RWPE2 (cell line): ENCODE measurements around the gene TSFM.

Source experiments
- ATAC-seq: fragments of 200-7000 bp; cut with Tn5 transposase; 3 replicates; pipeline ENCODE4 v1.9.1; 2021; ENCODE audit warnings: low read depth
- DNase-seq: peaks from one replicate; pipeline ENCODE4 v3.0.0-alpha.2; 2020; ENCODE audit warnings: low spot score
- H3K27ac ChIP-seq: fragments of 450-650 bp; 2 replicates; pipeline ENCODE4 v1.5.1; 2017; ENCODE audit warnings: mild to moderate bottlenecking; ENCODE audit not compliant: poor library complexity, severe bottlenecking
- H3K27me3 ChIP-seq: fragments of 250-450 bp; sonication (Bioruptor Pico); 2 replicates; pipeline ENCODE4 v1.5.1; 2021; ENCODE audit warnings: mild to moderate bottlenecking, moderate library complexity; ENCODE audit not compliant: insufficient read depth, poor library complexity, severe bottlenecking
- H3K36me3 ChIP-seq: fragments of 250-450 bp; sonication (Bioruptor Pico); 2 replicates; pipeline ENCODE4 v1.5.1; 2020; ENCODE audit warnings: low read depth, mild to moderate bottlenecking, moderate library complexity
- H3K4me1 ChIP-seq: fragments of 250-450 bp; sonication (Bioruptor Pico); 2 replicates; pipeline ENCODE4 v1.5.1; 2021; ENCODE audit warnings: mild to moderate bottlenecking, moderate library complexity; ENCODE audit not compliant: insufficient read depth, poor library complexity, severe bottlenecking
- H3K4me3 ChIP-seq: fragments of 250-450 bp; sonication (Bioruptor Pico); 2 replicates; pipeline ENCODE4 v1.5.1; 2021; ENCODE audit warnings: mild to moderate bottlenecking, moderate library complexity; ENCODE audit not compliant: severe bottlenecking
- H3K9me3 ChIP-seq: fragments of 250-450 bp; sonication (Bioruptor Pico); 2 replicates; pipeline ENCODE4 v1.5.1; 2021; ENCODE audit warnings: mild to moderate bottlenecking, moderate library complexity; ENCODE audit not compliant: severe bottlenecking
- TF ChIP-seq, protein P1 (sequence below): fragments of 450-650 bp; IDR thresholded peaks from one replicate; pipeline ENCODE4 v1.5.1; 2017; ENCODE audit warnings: mild to moderate bottlenecking, moderate library complexity; ENCODE audit not compliant: poor library complexity, severe bottlenecking

The TSFM gene

DNA sequence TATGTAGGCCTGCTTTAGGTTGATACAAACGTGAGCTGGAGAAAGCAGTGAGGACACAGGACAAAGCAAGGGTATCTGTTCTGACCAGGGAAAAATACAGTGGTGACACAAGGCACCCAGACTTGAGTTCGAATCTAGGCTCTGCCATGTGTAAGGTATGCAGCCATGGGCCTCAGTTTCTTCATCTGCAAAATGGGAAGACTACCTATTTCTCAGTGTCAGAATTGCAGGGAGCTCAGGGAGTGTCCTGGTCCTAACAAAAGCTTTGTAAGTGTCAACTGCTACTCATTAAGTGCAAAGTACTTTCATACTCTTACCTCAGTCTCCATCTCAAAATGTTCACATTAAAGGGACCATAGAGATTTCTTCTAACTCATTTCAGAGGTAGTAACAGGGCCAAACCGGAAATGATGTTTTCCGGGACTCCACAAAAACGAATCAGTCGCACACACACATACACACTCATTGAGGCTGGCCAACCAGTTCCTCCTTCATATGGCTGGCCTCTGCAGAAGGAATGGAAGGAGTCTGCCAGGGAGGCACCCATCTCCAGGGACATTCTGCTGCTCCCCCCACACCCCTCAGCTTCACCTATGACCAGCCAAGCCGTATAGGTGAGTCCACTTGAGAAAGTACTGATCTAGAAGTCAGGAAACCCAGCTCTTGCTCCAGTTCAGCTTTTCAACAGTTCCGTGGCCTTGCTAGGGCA is 56.2 kb downstream of the TSFM start:
- Histone ChIP-seq H3K4me1 (peaks cover 38% of the 10 kb centered on the region), H3K9me3 (no peaks in the 10 kb centered on the region), H3K27ac (peak overlapping the region; percentile 70), H3K27me3 (no peaks in the 10 kb centered on the region), H3K36me3 (peaks cover 4% of the 10 kb centered on the region), H3K4me3 (no peak overlapping the region)
- no peak for ATAC-seq
- DNase-seq, result no peak
- TF ChIP-seq, protein P1, sequence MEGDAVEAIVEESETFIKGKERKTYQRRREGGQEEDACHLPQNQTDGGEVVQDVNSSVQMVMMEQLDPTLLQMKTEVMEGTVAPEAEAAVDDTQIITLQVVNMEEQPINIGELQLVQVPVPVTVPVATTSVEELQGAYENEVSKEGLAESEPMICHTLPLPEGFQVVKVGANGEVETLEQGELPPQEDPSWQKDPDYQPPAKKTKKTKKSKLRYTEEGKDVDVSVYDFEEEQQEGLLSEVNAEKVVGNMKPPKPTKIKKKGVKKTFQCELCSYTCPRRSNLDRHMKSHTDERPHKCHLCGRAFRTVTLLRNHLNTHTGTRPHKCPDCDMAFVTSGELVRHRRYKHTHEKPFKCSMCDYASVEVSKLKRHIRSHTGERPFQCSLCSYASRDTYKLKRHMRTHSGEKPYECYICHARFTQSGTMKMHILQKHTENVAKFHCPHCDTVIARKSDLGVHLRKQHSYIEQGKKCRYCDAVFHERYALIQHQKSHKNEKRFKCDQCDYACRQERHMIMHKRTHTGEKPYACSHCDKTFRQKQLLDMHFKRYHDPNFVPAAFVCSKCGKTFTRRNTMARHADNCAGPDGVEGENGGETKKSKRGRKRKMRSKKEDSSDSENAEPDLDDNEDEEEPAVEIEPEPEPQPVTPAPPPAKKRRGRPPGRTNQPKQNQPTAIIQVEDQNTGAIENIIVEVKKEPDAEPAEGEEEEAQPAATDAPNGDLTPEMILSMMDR, result no peak

DNA sequence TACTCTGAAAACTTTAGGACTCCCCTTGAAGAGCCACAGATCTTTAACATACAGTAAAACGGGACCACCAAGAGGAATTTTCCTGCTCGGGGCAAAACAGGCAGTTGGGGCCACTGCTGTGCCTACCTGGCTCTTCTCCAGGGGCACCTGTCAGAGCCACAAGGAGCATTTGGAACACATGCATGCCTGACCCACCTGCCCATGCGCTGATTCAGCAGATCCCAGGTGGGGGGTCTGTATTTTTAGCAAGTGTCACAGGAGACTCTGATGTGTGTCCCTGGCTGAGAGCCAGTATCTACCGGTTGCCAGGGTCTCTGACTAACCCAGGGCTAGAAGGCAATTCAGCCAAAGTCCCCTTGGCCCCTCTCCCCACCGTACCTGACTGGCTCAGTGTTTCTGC is 57.4 kb downstream of the TSFM start:
- Histone ChIP-seq H3K27me3 (no peaks in the 10 kb centered on the region), H3K36me3 (peaks cover 4% of the 10 kb centered on the region), H3K27ac (peak overlapping the region; percentile 70), H3K4me3 (no peak overlapping the region), H3K9me3 (no peaks in the 10 kb centered on the region), H3K4me1 (peaks cover 42% of the 10 kb centered on the region)
- no peak for ATAC-seq
- TF ChIP-seq, protein P1, result no peak
- DNase-seq, result no peak

DNA sequence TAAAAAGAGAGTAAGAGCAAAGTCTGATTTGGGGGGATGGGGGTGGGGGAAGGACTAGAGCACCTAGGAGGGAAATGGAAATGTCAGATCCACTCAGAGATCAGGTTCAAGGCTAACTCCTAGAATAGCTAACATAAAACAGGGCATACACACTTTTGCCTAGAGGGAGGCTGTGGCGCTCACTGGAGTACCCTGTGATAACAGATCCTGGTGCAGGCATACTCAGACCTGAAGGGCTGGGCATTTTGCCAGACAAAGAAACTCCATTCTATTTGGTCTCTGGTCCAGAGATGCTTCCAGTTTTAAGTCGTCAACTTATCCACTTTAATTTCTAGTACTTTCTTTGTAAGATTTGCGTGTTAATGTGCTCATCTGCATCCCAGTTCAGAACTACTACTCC is 58.1 kb downstream of the TSFM start:
- ATAC-seq (no peak), DNase-seq (no peak)
- H3K27me3 ChIP-seq, result no peaks in the 10 kb centered on the region
- no peak overlapping the region for H3K27ac ChIP-seq
- no peak overlapping the region for H3K4me3 ChIP-seq
- no peaks in the 10 kb centered on the region for H3K9me3 ChIP-seq
- H3K4me1 ChIP-seq, result peaks cover 40% of the 10 kb centered on the region
- H3K36me3 ChIP-seq, result peaks cover 4% of the 10 kb centered on the region
- TF ChIP-seq, protein P1, result no peak

DNA sequence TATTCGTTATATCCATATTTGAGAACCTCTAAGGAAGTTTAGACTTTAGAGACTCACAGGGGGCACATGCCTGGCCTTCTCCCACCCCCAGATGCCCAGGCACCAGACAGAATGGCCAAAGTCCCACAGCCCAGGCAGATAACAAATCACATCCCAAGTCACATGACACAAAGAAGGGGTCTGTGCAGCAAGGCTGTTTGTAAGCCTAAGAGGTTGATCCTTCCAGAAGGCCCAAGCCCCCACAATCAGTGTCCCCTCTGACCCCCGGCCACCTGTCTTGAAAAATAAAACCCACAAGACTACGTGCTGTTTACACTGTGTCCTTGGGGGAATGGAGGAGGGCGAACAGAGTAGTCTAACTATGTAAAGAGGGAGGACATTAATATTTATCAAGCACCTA is 58.9 kb downstream of the TSFM start:
- H3K27ac ChIP-seq, result no peak overlapping the region
- no peaks in the 10 kb centered on the region for H3K27me3 ChIP-seq
- H3K9me3 ChIP-seq, result no peaks in the 10 kb centered on the region

More for the DNA sequence above, 58.9 kb downstream of the TSFM start:
- DNase-seq (no peak), ATAC-seq (no peak)
- peaks cover 4% of the 10 kb centered on the region for H3K36me3 ChIP-seq
- peaks cover 33% of the 10 kb centered on the region for H3K4me1 ChIP-seq
- TF ChIP-seq, protein P1, result no peak
- H3K4me3 ChIP-seq, result no peak overlapping the region
